GM12891 (cell line): ENCODE results near the gene ENAH.

Experiments
- POLR2A ChIP-seq: IDR thresholded peaks from 2 replicates; pipeline ENCODE4 v1.6.1; 2011; ENCODE audit warnings: low read depth, low read length, control low read depth
- TAF1 ChIP-seq: IDR thresholded peaks from 2 replicates; pipeline ENCODE4 v1.6.1; 2011; ENCODE audit warnings: low read depth, low read length, control low read depth

- TF ChIP-seq POLR2A = no peak
- TF ChIP-seq TAF1 = no peak
Measured at GRCh38 chr1:225667362-225667761, 14.4 kb upstream of the ENAH start.
